B cell (primary cell): ENCODE results near the gene SMG9. TPM values are rescaled to one million over a fixed set of nuclear protein-coding genes. Genes with fewer than 3 reads are reported as not detected.
"Not testable (repeated sequence)": the region's sequence is repeated elsewhere in the genome, so short reads cannot be mapped to it uniquely, and the experiment has no call there.

Experiments used
- ATAC-seq: fragments of 200-7000 bp; cut with Tn5 transposase; one replicate; pipeline ENCODE4 v1.10.0; 2021; ENCODE audit warnings: low read depth, mild to moderate bottlenecking, moderate number of reproducible peaks, moderate library complexity
- CTCF ChIA-PET: fragments of 350-600 bp; sonication (Branson Sonifier 250); formaldehyde crosslinking; loops from one replicate; lab custom pipeline; 2021; ENCODE audit warnings: antibody characterized with exemption, inconsistent platforms; lab: Charles Lee
- POLR2A ChIA-PET: fragments of 350-600 bp; sonication (Branson Sonifier 250); formaldehyde crosslinking; loops from one replicate; lab custom pipeline; 2021; ENCODE audit warnings: antibody characterized with exemption; lab: Charles Lee
- DNase-seq: peaks from one replicate; pipeline ENCODE4 v3.0.0; 2013
- H2AFZ ChIP-seq: 2 replicates; pipeline ENCODE4 v1.6.1; 2012; ENCODE audit warnings: mild to moderate bottlenecking, low read depth, low read length; ENCODE audit not compliant: insufficient read depth, poor library complexity, severe bottlenecking
- H3K27ac ChIP-seq, 2 donors: 1 replicate in 1 of 2; 2 replicates in 1 of 2; pipeline ENCODE4 v1.5.1; 2012 to 2013; ENCODE audit warnings: low read length in 2 of 2, mild to moderate bottlenecking in 2 of 2, moderate library complexity in 1 of 2
- H3K27me3 ChIP-seq, 4 experiments: fragments of 200-600 bp in 1 of 4; sonication (generic) in 1 of 4; replicated peaks in 1 of 4; 1 replicate in 2 of 4; 2 replicates in 2 of 4; pipeline versions ENCODE4 v1.6.1 to v1.7.0; 2013 to 2016; ENCODE audit warnings: low read length in 3 of 4, mild to moderate bottlenecking in 2 of 4, mixed read lengths in 1 of 4, moderate library complexity in 1 of 4; ENCODE audit not compliant: insufficient read depth in 4 of 4, control insufficient read depth in 3 of 4; ENCODE audit errors: control extremely low read depth in 1 of 4
- H3K36me3 ChIP-seq, 2 experiments: replicated peaks in 1 of 2; 1 replicate in 1 of 2; 2 replicates in 1 of 2; pipeline versions ENCODE4 v1.6.1 to v1.7.1; 2013; ENCODE audit warnings: low read length in 1 of 2; ENCODE audit not compliant: insufficient read depth in 2 of 2, control insufficient read depth in 1 of 2; ENCODE audit errors: control extremely low read depth in 1 of 2, extremely low read depth in 1 of 2
- H3K4me1 ChIP-seq, 2 donors: fragments of 200-600 bp in 1 of 2; sonication (generic) in 1 of 2; 1 replicate in 1 of 2; 2 replicates in 1 of 2; pipeline versions ENCODE4 v1.5.1 to v1.6.1; 2013 to 2017; ENCODE audit warnings: low read length in 2 of 2; ENCODE audit not compliant: control insufficient read depth in 2 of 2, insufficient read depth in 2 of 2
- H3K4me2 ChIP-seq: replicated peaks from 2 replicates; pipeline ENCODE3; 2012; ENCODE audit warnings: mild to moderate bottlenecking, low read depth, low read length; ENCODE audit not compliant: poor library complexity, severe bottlenecking
- H3K4me3 ChIP-seq, 5 experiments: fragments of 200-600 bp in 1 of 5; sonication (generic) in 1 of 5; 1 replicate in 3 of 5; 2 replicates in 2 of 5; pipeline versions ENCODE4 v1.5.1 to v1.7.0; 2011 to 2016; ENCODE audit warnings: low read length in 4 of 5, mild to moderate bottlenecking in 4 of 5, low read depth in 2 of 5, control low read depth in 1 of 5, moderate library complexity in 1 of 5; ENCODE audit not compliant: insufficient read depth in 1 of 5; ENCODE audit errors: control extremely low read depth in 1 of 5, extremely low read depth in 1 of 5
- H3K79me2 ChIP-seq: fragments of 200-600 bp; sonication (generic); one replicate; pipeline ENCODE4 v1.6.0; 2016; ENCODE audit warnings: low read length; ENCODE audit not compliant: control insufficient read depth, insufficient read depth
- H3K9ac ChIP-seq: fragments of 200-600 bp; sonication (generic); 2 replicates; pipeline ENCODE4 v1.6.1; 2017; ENCODE audit warnings: mild to moderate bottlenecking, low read length, moderate library complexity
- H3K9me3 ChIP-seq, 3 donors: one replicate each; pipeline versions ENCODE4 v1.6.1 to v1.7.1; 2013; ENCODE audit warnings: low read length in 2 of 3; ENCODE audit not compliant: control insufficient read depth in 2 of 3, insufficient read depth in 1 of 3; ENCODE audit errors: control extremely low read depth in 1 of 3
- H4K20me1 ChIP-seq: 2 replicates; pipeline ENCODE4 v1.6.0; 2012; ENCODE audit warnings: mild to moderate bottlenecking, low read length; ENCODE audit not compliant: insufficient read depth, control insufficient read depth, poor library complexity, severe bottlenecking
- H3K27ac Mint-ChIP-seq: one replicate; pipeline ENCODE4 v1.8.0; 2021; ENCODE audit warnings: mixed read lengths
- H3K27me3 Mint-ChIP-seq: one replicate; pipeline ENCODE4 v1.8.0; 2021; ENCODE audit warnings: mixed read lengths
- H3K4me1 Mint-ChIP-seq: one replicate; pipeline ENCODE4 v1.8.0; 2021; ENCODE audit warnings: mixed read lengths
- H3K4me3 Mint-ChIP-seq: one replicate; pipeline ENCODE4 v1.8.0; 2021; ENCODE audit warnings: mixed read lengths
- H3K9me3 Mint-ChIP-seq: one replicate; pipeline ENCODE4 v1.8.0; 2022; ENCODE audit warnings: mixed read lengths; ENCODE audit not compliant: insufficient read depth
- EZH2 ChIP-seq: IDR thresholded peaks from 2 replicates; pipeline ENCODE4 v1.6.1; 2012; ENCODE audit warnings: borderline replicate concordance, low read depth, mild to moderate bottlenecking, moderate library complexity, low read length; ENCODE audit not compliant: insufficient read depth, poor library complexity, severe bottlenecking
- WGBS: methylation state at CpG from one replicate; pipeline ENCODE4 v1.1.5; 2013; ENCODE audit warnings: missing lambda C conversion rate; ENCODE audit not compliant: insufficient coverage; 5-methylcytosine and 5-hydroxymethylcytosine counted together
- intact Hi-C: fragments of 100-400 bp; cut with micrococcal nuclease; formaldehyde crosslinking; loops from one replicate; pipeline ENCODE4 v1.10.0; 2022
- polyA plus RNA-seq: library from polyadenylated mRNA; depleted of rRNA; stranded (reverse); fragments of >200 nt; gene quantifications from 2 replicates; pipeline ENCODE4 v1.2.3, GENCODE V29; 2012
- total RNA-seq, 2 donors: library from RNA; stranded (reverse); fragments of 120-200 nt in 1 of 2; gene quantifications; 1 replicate in 1 of 2; 2 replicates in 1 of 2; pipeline versions ENCODE4 v1.2.3 to v1.2.4, GENCODE V29; 2013 to 2022
- TF ChIP-seq, protein P1 (sequence below): fragments of 200-600 bp; IDR thresholded peaks from one replicate; pipeline ENCODE4 v1.8.0; 2022; ENCODE audit warnings: antibody characterized with exemption, mild to moderate bottlenecking

SMG9 gene
- total and polyA plus RNA-seq, 2 donors (not counting 1 experiment from before 2014, with no cell fraction given) = 33.9 to 87.5 TPM

DNA sequence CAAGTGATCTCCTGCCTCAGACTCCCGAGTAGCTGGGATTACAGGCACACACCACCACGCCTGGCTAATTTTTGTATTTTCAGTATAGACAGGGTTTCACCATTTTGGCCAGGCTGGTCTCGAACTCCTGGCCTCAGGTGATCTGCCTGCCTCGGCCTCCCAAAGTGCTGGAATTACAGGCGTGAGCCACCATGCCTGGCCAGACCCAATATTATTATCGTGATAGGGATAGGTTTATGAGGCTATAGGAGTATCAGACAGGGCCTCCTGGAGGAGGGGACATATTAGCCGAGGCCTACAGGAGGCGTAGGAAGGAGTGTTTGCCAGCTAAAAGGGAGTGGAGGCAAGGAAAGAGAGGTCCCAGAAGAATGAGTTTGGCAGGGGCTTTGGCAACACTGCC, 9.9 kb upstream of the SMG9 start:
- not testable (repeated sequence) for H3K4me3 ChIP-seq, DNase-seq, H3K9ac ChIP-seq, H3K9me3 ChIP-seq, H3K27me3 ChIP-seq, H3K9me3 Mint-ChIP-seq, H2AFZ ChIP-seq, H3K27me3 Mint-ChIP-seq, H4K20me1 ChIP-seq, ATAC-seq, H3K79me2 ChIP-seq
- Mint-ChIP-seq H3K4me1 (peaks cover 63% of the 10 kb centered on the region), H3K4me3 (peak overlapping the region; percentile 72), H3K27ac (peak overlapping the region; percentile 87)
- CTCF ChIA-PET = interaction anchor here (1.5 to 14.7 kb wide), 5 partner anchors 9 to 20 kb away, joined by 8 to 204 read pairs (median 64); partner anchors contain the start of genes KCNN4 and SMG9
- peak overlapping the region; percentile 67 for H3K4me2 ChIP-seq
- 87% methylated on average over 8 of the region's 8 CpGs for WGBS
- peak overlapping the region; percentile 88 to 92 for H3K27ac ChIP-seq
- peaks cover 0 to 34% of the 10 kb centered on the region in 2 experiments for H3K36me3 ChIP-seq
- POLR2A ChIA-PET = interaction anchor here (0.6 to 5.8 kb wide), 5 partner anchors 11 to 19 kb away, joined by 3 to 75 read pairs (median 4); partner anchors contain the start of genes KCNN4 and SMG9
- peaks cover 42 to 57% of the 10 kb centered on the region in 2 donors for H3K4me1 ChIP-seq
- intact Hi-C loops = loop anchor here (1.0 kb wide), 3 partner anchors 10 to 19 kb away; partner anchors contain the start of gene SMG9

DNA sequence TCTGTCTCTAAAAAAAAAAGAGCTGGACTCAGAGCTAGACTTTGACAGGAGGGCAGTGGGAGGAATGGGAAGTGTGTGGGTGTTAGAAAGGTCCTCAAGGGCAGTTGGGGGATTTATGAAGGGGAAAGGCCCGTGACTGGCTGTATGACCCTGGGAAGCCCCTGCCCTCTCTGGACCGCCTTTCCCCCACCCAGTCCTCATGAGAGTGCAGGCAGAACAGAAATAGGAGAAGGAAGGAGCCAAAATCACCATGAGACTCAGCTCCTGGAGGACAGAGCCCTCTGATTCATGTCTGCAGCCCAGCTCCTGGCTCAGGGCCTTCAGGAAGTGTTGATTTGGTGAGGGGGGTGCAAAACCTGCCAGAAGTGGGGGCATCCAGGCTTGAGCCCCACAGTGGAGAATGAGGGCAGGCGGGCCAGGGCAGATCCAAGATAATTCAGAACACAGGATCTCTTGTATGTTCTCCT, 8.7 kb upstream of the SMG9 start:
- H3K4me3 ChIP-seq = no peak overlapping the region
- no peak overlapping the region for H3K4me2 ChIP-seq
- H2AFZ ChIP-seq = no peak overlapping the region
- ChIA-PET POLR2A (interaction anchor here (1.1 to 5.4 kb wide), 2 partner anchors 10 to 17 kb away, joined by 4 to 45 read pairs; partner anchors contain the start of genes KCNN4 and SMG9), CTCF (interaction anchor here (5.7 to 14.7 kb wide), 3 partner anchors 8 to 18 kb away, joined by 64 to 204 read pairs (median 83); partner anchors contain the start of genes KCNN4 and SMG9)
- Mint-ChIP-seq H3K9me3 (no peaks in the 10 kb centered on the region), H3K4me3 (peak overlapping the region; percentile 21), H3K27ac (peak overlapping the region; percentile 87), H3K27me3 (no peaks in the 10 kb centered on the region), H3K4me1 (peaks cover 70% of the 10 kb centered on the region)
- no peak overlapping the region for H3K9ac ChIP-seq
- no peaks in the 10 kb centered on the region for H3K79me2 ChIP-seq
- WGBS = 62% methylated on average over 2 of the region's 3 CpGs
- peak overlapping the region; percentile 6 to 31 for H3K27ac ChIP-seq
- TF ChIP-seq EZH2 = no peak
- TF ChIP-seq, protein P1, sequence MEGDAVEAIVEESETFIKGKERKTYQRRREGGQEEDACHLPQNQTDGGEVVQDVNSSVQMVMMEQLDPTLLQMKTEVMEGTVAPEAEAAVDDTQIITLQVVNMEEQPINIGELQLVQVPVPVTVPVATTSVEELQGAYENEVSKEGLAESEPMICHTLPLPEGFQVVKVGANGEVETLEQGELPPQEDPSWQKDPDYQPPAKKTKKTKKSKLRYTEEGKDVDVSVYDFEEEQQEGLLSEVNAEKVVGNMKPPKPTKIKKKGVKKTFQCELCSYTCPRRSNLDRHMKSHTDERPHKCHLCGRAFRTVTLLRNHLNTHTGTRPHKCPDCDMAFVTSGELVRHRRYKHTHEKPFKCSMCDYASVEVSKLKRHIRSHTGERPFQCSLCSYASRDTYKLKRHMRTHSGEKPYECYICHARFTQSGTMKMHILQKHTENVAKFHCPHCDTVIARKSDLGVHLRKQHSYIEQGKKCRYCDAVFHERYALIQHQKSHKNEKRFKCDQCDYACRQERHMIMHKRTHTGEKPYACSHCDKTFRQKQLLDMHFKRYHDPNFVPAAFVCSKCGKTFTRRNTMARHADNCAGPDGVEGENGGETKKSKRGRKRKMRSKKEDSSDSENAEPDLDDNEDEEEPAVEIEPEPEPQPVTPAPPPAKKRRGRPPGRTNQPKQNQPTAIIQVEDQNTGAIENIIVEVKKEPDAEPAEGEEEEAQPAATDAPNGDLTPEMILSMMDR = no peak
- H3K9me3 ChIP-seq = no peaks in the 10 kb centered on the region
- H3K4me1 ChIP-seq = peaks cover 48 to 63% of the 10 kb centered on the region in 2 donors
- DNase-seq (peak; percentile 36), ATAC-seq (no peak)
- H4K20me1 ChIP-seq = no peaks in the 10 kb centered on the region
- peaks cover 0 to 22% of the 10 kb centered on the region in 2 experiments for H3K36me3 ChIP-seq
- intact Hi-C loops = no loop called here
- no peaks in the 10 kb centered on the region for H3K27me3 ChIP-seq
